Right lobe of liver (tissue), 6 donors: ENCODE data around the gene ERC1. TPM values are rescaled to one million over a fixed set of nuclear protein-coding genes. Genes with fewer than 3 reads are reported as not detected.

Experiments
- ATAC-seq, 4 donors: fragments of 200-7000 bp; cut with Tn5 transposase; one replicate each; pipeline ENCODE4 v1.9.1; 2020; ENCODE audit warnings: mild to moderate bottlenecking in 4 of 4, moderate library complexity in 4 of 4
- DNase-seq, 3 donors: peaks; one replicate each; pipeline ENCODE4 v3.0.0-alpha.2; 2020
- H3K27ac ChIP-seq, 3 donors: fragments of 200-600 bp; one replicate each; pipeline ENCODE4 v1.8.0; 2022
- H3K27me3 ChIP-seq, 2 donors: fragments of 200-600 bp; one replicate each; pipeline ENCODE4 v1.8.0; 2022
- H3K36me3 ChIP-seq, 4 donors: fragments of 200-600 bp; sonication (generic) in 1 of 4; one replicate each; pipeline versions ENCODE4 v1.5.1 to v1.8.0; 2017 to 2022; ENCODE audit warnings: control low read depth in 1 of 4
- H3K4me1 ChIP-seq, 4 donors: fragments of 200-600 bp; sonication (generic) in 1 of 4; one replicate each; pipeline versions ENCODE4 v1.5.1 to v1.8.0; 2017 to 2022; ENCODE audit warnings: control low read depth in 1 of 4
- H3K4me3 ChIP-seq, 3 donors: fragments of 200-600 bp; one replicate each; pipeline ENCODE4 v1.8.0; 2022
- H3K9me3 ChIP-seq, 4 donors: fragments of 200-600 bp; sonication (generic) in 1 of 4; one replicate each; pipeline versions ENCODE4 v1.5.1 to v1.8.0; 2017 to 2022; ENCODE audit warnings: control low read depth in 1 of 4
- CTCF ChIP-seq, 4 donors: fragments of 200-600 bp in 3 of 4; fragments of 450-650 bp in 1 of 4; IDR thresholded peaks; one replicate each; pipeline versions ENCODE4 v1.5.1 to v1.8.0; 2016 to 2022; ENCODE audit warnings: antibody characterized with exemption in 4 of 4, mild to moderate bottlenecking in 2 of 4
- POLR2A ChIP-seq: fragments of 450-650 bp; IDR thresholded peaks from one replicate; pipeline ENCODE4 v1.6.1; 2017; ENCODE audit warnings: antibody characterized with exemption, mild to moderate bottlenecking
- WGBS: methylation state at CpG from one replicate; pipeline ENCODE4 v1.1.6; 2018; ENCODE audit warnings: low coverage, low lambda C conversion rate; ENCODE audit not compliant: insufficient coverage; ENCODE audit errors: missing lambda C conversion rate; 5-methylcytosine and 5-hydroxymethylcytosine counted together
- intact Hi-C, 2 donors: fragments of 100-400 bp; cut with DNase I; formaldehyde crosslinking; loops; one replicate each; pipeline versions ENCODE4 v1.11.2 to v1.14.1; 2022
- total RNA-seq, 6 experiments: library from RNA; depleted of rRNA in 2 of 6; stranded (reverse); fragments of >200 nt in 2 of 6; fragmentation: NEBNext Ultra II Directional in 3 of 6; extraction: Animal tissue kit (Norgen Biotek cat#: 25700) in 3 of 6; gene quantifications; one replicate each; pipeline versions ENCODE4 v1.1.0 to v1.2.4, GENCODE V29; 2016 to 2023
- donor health status: DM: no; HTN: yes; CAD: no.
- donor health status: DM: no; HTN: no; CAD: no.
- donor health status: DM: no; HTN: no; CAD: no.
- donor health status: DM: no; HTN: yes; CAD: no.
- donor health status: DM: no; HTN: yes; CAD: no.

Gene ERC1
- total RNA-seq, 6 experiments from 2014 or later, result 24.8 to 30.8 (median 28.6) TPM

GRCh38 chr12:1527789-1528188, 536.8 kb downstream of the ERC1 start:
- ATAC-seq (no peak), DNase-seq (no peak)
- no peak overlapping the region for H3K27ac ChIP-seq
- intact Hi-C loops, result no loop called here
- no peaks in the 10 kb centered on the region for H3K36me3 ChIP-seq
- 53% methylated on average over 3 of the region's 4 CpGs for WGBS
- no peaks in the 10 kb centered on the region for H3K9me3 ChIP-seq
- H3K4me3 ChIP-seq, result no peak overlapping the region
- H3K4me1 ChIP-seq, result peaks cover 0 to 6% (median 0%) of the 10 kb centered on the region in 4 donors
- TF ChIP-seq POLR2A, result no peak
- no peak for TF ChIP-seq CTCF (IDR thresholded peaks at IDR 0.05)
- H3K27me3 ChIP-seq, result peaks cover 0 to 8% of the 10 kb centered on the region in 2 donors

GRCh38 chr12:1528791-1529190, 537.8 kb downstream of the ERC1 start:
- no peak for TF ChIP-seq POLR2A
- TF ChIP-seq CTCF (IDR thresholded peaks at IDR 0.05), result no peak
- Histone ChIP-seq H3K27ac (no peak overlapping the region), H3K36me3 (no peaks in the 10 kb centered on the region), H3K9me3 (no peaks in the 10 kb centered on the region), H3K4me1 (peaks cover 0 to 6% (median 0%) of the 10 kb centered on the region in 4 donors), H3K27me3 (peaks cover 0 to 8% of the 10 kb centered on the region in 2 donors), H3K4me3 (no peak overlapping the region)
- ATAC-seq (no peak), DNase-seq (no peak)
- 86% methylated on average over 1 of the region's 3 CpGs for WGBS
- intact Hi-C loops, result no loop called here

- WGBS, result 51% methylated on average over 7 of the region's 11 CpGs
- Histone ChIP-seq H3K27ac (no peak overlapping the region), H3K36me3 (no peaks in the 10 kb centered on the region), H3K27me3 (peaks cover 0 to 8% of the 10 kb centered on the region in 2 donors), H3K9me3 (no peaks in the 10 kb centered on the region), H3K4me1 (peaks cover 0 to 6% (median 0%) of the 10 kb centered on the region in 4 donors), H3K4me3 (peak overlapping the region in 1 of 3 donors; percentile 14)
- DNase-seq, result no peak
- no peak for TF ChIP-seq POLR2A
- no peak for TF ChIP-seq CTCF (IDR thresholded peaks at IDR 0.05)
- intact Hi-C loops, result no loop called here
- no peak for ATAC-seq
These were observed 538.3 kb downstream of the ERC1 start for GRCh38 chr12:1529228-1529861.

GRCh38 chr12:1529862-1530591, 539.0 kb downstream of the ERC1 start:
- DNase-seq, result no peak
- TF ChIP-seq CTCF (IDR thresholded peaks at IDR 0.05) (no peak), POLR2A (no peak)
- H3K27ac ChIP-seq, result no peak overlapping the region
- H3K9me3 ChIP-seq, result no peaks in the 10 kb centered on the region
- no peaks in the 10 kb centered on the region for H3K36me3 ChIP-seq
- H3K27me3 ChIP-seq, result peaks cover 0 to 8% of the 10 kb centered on the region in 2 donors
- peaks cover 0 to 6% (median 0%) of the 10 kb centered on the region in 4 donors for H3K4me1 ChIP-seq
- ATAC-seq, result peak; percentile 15 to 49 (median 29)
- no CpG with 5 or more reads among the region's 101 CpGs for WGBS
- intact Hi-C loops, result no loop called here
- H3K4me3 ChIP-seq, result peak overlapping the region in 2 of 3 donors; percentile 14 to 47
